D721Med (cell line): Measurements from ENCODE around the gene HS6ST3.

Experiments
- DNase-seq: peaks from one replicate; pipeline ENCODE4 v3.0.0; 2011; ENCODE audit warnings: low spot score; ENCODE audit not compliant: insufficient read length
- FAIRE-seq: peaks from 2 replicates; lab custom pipeline; 2011; peaks lifted over from hg19 to GRCh38; lab: Jason Lieb, UNC
- TF ChIP-seq, protein P1 (sequence below): IDR thresholded peaks from 2 replicates; pipeline ENCODE4 v1.5.1; 2012; ENCODE audit warnings: mild to moderate bottlenecking, control low read depth; ENCODE audit not compliant: insufficient read depth; ENCODE audit errors: missing control alignments

The HS6ST3 gene

DNA sequence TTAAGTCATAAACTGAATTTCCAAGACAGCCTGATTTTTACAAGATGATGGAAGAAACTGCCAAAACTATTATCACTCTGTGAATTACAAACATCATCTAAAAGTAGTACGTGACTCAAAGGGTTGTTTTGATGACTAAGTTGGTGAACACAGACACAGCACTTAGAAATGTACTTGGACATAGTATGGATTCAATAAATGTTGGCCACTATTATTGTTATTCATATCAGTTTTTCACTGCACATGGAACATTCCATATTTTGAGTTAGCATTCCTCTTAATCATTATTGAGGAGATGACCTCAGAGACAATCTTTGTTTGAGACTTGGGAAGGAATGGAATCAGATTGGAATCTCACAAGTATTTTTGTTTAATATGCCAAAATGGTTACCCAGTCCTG lies 731.5 kb downstream of the HS6ST3 start:
- TF ChIP-seq, protein P1, sequence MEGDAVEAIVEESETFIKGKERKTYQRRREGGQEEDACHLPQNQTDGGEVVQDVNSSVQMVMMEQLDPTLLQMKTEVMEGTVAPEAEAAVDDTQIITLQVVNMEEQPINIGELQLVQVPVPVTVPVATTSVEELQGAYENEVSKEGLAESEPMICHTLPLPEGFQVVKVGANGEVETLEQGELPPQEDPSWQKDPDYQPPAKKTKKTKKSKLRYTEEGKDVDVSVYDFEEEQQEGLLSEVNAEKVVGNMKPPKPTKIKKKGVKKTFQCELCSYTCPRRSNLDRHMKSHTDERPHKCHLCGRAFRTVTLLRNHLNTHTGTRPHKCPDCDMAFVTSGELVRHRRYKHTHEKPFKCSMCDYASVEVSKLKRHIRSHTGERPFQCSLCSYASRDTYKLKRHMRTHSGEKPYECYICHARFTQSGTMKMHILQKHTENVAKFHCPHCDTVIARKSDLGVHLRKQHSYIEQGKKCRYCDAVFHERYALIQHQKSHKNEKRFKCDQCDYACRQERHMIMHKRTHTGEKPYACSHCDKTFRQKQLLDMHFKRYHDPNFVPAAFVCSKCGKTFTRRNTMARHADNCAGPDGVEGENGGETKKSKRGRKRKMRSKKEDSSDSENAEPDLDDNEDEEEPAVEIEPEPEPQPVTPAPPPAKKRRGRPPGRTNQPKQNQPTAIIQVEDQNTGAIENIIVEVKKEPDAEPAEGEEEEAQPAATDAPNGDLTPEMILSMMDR = no peak
- DNase-seq (no peak), FAIRE-seq (no peak)

DNA sequence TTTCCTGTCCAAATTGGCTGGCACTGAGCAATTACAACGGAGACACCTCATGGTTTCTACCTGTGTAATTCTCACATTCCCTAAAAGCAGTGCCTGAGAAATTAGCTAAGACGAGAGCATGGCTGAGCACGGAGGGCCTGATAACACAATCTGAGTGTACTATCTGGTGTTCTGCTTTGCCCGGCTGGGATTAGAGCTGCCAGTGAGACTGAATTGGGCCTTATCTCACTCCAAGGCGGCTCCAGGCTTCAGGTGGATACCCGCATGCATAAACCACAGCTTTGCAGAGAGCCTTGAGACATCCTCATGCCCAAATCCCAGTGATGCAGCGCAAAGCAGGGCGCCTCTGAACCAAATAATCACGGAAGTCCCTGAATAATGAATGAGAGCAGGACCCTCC lies 732.1 kb downstream of the HS6ST3 start:
- DNase-seq (no peak), FAIRE-seq (no peak)
- TF ChIP-seq, protein P1 = no peak

DNA sequence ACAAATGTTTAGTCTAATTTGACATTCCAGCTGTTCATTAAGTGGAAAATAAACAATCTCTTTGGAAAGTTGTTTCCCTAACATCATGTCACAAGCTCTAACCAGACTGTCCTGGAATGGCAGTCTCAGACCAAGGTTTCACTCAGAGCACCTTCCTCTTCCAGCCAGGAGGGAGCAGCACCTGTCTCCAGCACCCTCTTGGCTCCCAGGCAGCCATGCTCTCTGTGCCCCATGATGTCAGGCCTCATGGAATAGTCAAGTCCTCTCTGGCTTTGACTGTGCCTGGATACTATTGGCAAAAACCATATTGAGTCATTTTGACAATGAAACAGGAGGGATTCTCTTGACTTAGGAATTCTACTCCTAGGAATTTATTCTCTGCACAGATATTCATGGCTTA lies 733.0 kb downstream of the HS6ST3 start:
- TF ChIP-seq, protein P1 = peak; percentile 20
- FAIRE-seq (no peak), DNase-seq (no peak)

DNA sequence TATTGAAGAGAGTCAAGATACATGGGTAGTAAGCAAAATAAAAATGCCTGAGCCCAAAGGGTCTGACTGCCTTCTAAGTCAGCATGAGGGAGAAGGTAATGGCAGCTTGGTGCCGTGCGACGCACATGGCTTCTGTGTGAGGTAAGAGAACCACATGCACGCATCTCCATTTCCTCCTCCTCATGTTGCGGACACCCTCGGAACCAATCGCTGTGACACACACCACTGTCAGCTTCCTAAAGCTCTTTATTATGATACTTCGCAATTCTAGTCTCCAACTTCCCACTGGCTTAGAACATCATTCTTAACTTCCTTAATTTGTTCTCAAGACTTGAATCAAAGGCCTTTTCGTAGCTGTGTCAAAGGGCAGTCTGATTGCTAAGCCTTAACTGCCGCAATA lies 734.2 kb downstream of the HS6ST3 start:
- DNase-seq = no peak
- TF ChIP-seq, protein P1 = no peak
- no peak for FAIRE-seq

DNA sequence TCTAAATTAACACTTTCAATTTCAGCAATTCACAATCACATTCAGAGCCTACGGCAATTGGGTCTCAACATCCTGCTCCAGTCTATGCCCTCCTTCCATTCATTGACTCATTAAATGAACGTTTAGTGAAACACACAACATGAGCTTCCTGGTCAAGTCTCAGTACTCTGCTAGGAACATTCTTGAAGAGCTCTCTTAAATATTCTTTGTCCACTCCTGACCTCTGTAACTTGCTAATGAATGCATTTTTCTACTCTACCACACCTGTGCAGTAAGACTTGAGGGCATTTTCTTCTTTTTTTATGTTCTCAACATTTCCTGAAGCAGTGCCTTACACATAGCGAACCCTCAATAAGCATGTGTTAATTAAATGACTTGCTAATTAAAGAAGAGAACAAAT lies 735.7 kb downstream of the HS6ST3 start:
- FAIRE-seq = no peak
- no peak for DNase-seq
- TF ChIP-seq, protein P1 = no peak

DNA sequence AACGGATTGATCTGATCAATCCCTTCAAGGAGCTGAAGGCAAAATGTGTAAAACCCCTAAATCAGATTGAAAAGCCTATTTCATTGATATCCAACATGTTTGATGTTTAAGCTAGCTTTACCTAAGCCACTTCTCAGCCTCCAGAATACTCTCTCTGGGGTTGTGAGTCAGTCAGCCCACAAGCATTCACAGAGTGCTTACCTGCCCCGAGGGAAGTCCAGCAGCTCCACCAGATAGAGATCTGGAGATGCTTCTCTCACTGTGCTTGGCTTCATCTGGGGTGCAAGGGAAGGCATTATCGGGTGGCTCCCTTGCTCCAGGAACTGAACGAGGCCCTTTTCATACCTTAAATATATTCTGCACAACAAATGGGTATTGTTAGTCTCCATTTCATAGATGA lies 744.7 kb downstream of the HS6ST3 start:
- FAIRE-seq (no peak), DNase-seq (no peak)
- TF ChIP-seq, protein P1 = no peak

DNA sequence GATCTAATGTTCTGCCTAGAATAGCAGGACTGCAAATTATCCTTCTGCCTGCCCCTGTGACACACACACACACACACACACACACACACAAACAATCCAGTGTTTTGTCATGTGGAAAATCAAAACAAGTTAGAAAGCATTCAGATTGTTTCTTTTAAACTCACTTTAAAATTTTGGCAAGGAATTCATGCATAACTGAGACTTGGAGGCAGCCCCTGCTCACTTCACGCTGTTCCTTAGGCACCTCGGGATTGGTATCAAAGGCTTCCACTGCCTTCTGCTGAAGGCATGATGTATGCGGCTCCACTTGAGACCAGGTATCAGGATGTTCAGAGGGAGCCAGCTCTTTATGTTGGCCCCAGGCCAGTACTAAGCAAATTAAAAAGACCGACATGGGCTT lies 745.6 kb downstream of the HS6ST3 start:
- DNase-seq (no peak), FAIRE-seq (no peak)
- TF ChIP-seq, protein P1 = no peak
